SU-DHL-6 (cell line): ENCODE measurements around the gene CUBN.

Source experiments
- H2AFZ ChIP-seq: fragments of 200-600 bp; sonication (generic); 2 replicates; pipeline ENCODE4 v1.6.1; 2014; ENCODE audit warnings: low read depth, mild to moderate bottlenecking, moderate library complexity, mixed read lengths, antibody characterized with exemption, low read length; ENCODE audit not compliant: severe bottlenecking
- H3F3A ChIP-seq: fragments of 200-600 bp; shearing (Covaris generic); 2 replicates; pipeline ENCODE4 v1.6.0; 2016; ENCODE audit warnings: antibody characterized with exemption, mild to moderate bottlenecking; ENCODE audit not compliant: insufficient read depth
- H3K27ac ChIP-seq: fragments of 200-600 bp; sonication (generic); 2 replicates; pipeline ENCODE4 v1.5.1; 2016; ENCODE audit warnings: low read depth, mild to moderate bottlenecking, low read length, moderate library complexity, mixed read lengths
- H3K27me3 ChIP-seq: fragments of 200-600 bp; sonication (generic), shearing (Covaris generic); 2 replicates; pipeline ENCODE4 v1.6.0; 2014; ENCODE audit warnings: mild to moderate bottlenecking, low read length
- H3K36me3 ChIP-seq: fragments of 200-600 bp; sonication (generic); 2 replicates; pipeline ENCODE4 v1.6.1; 2014; ENCODE audit warnings: mild to moderate bottlenecking, low read length, mixed read lengths
- H3K4me2 ChIP-seq: fragments of 300-600, 200-600 bp; shearing (Covaris generic), sonication (generic); 2 replicates; pipeline ENCODE4 v1.6.0; 2014; ENCODE audit warnings: low read length, low read depth, mild to moderate bottlenecking; ENCODE audit not compliant: poor library complexity, severe bottlenecking
- H3K4me3 ChIP-seq: fragments of 200-600 bp; sonication (generic); 2 replicates; pipeline ENCODE4 v1.5.1; 2014; ENCODE audit warnings: antibody characterized with exemption, low read length, mild to moderate bottlenecking, mixed read lengths; ENCODE audit not compliant: insufficient read depth, poor library complexity, severe bottlenecking
- H3K79me2 ChIP-seq: fragments of 200-600 bp; sonication (generic); 2 replicates; pipeline ENCODE4 v1.6.1; 2014; ENCODE audit warnings: mild to moderate bottlenecking, low read length, moderate library complexity; ENCODE audit not compliant: insufficient read depth
- H3K9ac ChIP-seq: fragments of 200-600 bp; sonication (generic); 2 replicates; pipeline ENCODE4 v1.7.0; 2014; ENCODE audit warnings: mild to moderate bottlenecking, low read length
- H3K9me2 ChIP-seq: fragments of 200-600 bp; sonication (generic); replicated peaks from 2 replicates; pipeline ENCODE4 v1.6.1; 2014; ENCODE audit warnings: low read length; ENCODE audit not compliant: insufficient read depth
- H3K9me3 ChIP-seq: fragments of 200-600 bp; sonication (generic); 2 replicates; pipeline ENCODE4 v1.6.1; 2014; ENCODE audit warnings: low read length, mixed read lengths; ENCODE audit not compliant: insufficient read depth
- H4K20me1 ChIP-seq: fragments of 200-600 bp; sonication (generic); 2 replicates; pipeline ENCODE4 v1.6.1; 2014; ENCODE audit warnings: low read depth, mild to moderate bottlenecking, antibody characterized with exemption, low read length, moderate library complexity, mixed read lengths
- EZH2phosphoT487 ChIP-seq: fragments of 200-600 bp; sonication (generic), shearing (Covaris generic); conservative IDR thresholded peaks from 2 replicates; pipeline ENCODE4 v1.6.1; 2018; ENCODE audit warnings: mild to moderate bottlenecking, antibody characterized with exemption, low read length, moderate library complexity, mixed read lengths
- TF ChIP-seq, protein P1 (sequence below): fragments of 200-600 bp; sonication (generic); IDR thresholded peaks from one replicate; pipeline ENCODE4 v1.5.1; 2017; ENCODE audit warnings: antibody characterized with exemption, mild to moderate bottlenecking, low read length, moderate library complexity; ENCODE audit not compliant: insufficient read depth, poor library complexity, severe bottlenecking

The CUBN gene

DNA sequence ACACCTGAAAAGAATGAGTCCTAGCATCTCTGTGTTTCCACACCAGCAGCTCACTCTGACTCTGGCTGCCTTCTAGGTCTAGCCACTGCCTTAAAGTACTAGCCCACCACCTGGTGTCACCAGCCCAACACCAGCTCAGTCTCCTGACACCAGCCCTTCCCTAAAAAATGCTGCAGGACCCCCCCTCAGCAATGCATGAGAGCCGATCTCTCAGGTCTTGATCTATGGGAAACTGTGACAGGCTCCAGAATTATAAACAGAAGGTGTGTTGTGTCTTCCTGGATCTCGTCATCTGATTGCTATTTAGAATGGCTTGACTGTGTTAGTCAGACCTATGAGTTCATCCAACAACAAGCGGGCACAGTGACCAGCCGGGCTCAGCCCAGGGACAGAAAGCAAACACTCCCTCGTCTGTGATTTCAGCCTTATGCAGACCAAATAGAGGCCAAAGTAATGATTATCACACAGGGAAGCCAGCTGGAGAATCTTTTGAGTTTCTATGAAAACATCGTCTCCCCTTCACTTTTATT is 66.6 kb downstream of the CUBN start:
- no peak overlapping the region for H3K27ac ChIP-seq

DNA sequence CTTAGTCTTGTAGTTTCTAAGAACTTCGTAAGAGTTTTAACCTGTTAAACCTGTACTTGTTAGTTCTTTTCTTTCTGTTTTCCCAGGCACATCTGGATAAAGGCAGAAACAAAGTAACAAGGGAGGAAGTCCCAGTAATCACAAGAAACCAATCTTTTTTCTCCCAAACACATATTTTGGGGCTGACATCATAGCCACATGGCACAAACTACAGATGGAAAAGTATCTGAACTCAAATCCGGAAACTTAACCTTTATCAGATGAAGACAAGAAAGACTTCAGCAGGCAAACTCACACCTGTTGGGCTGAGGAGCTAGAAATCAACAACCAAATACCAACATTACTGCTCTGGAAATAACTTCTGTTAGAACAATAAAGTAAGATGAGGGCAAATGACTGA is 67.1 kb downstream of the CUBN start:
- H3K9me3 ChIP-seq = no peaks in the 10 kb centered on the region
- no peak overlapping the region for H3K4me3 ChIP-seq
- no peak overlapping the region for H2AFZ ChIP-seq
- H3F3A ChIP-seq = no peaks in the 10 kb centered on the region
- H3K9ac ChIP-seq = no peak overlapping the region
- H3K9me2 ChIP-seq = no peaks in the 10 kb centered on the region
- no peaks in the 10 kb centered on the region for H3K36me3 ChIP-seq
- H3K79me2 ChIP-seq = no peaks in the 10 kb centered on the region
- no peaks in the 10 kb centered on the region for H3K27me3 ChIP-seq
- no peak overlapping the region for H3K27ac ChIP-seq
- H4K20me1 ChIP-seq = no peaks in the 10 kb centered on the region
- no peak for TF ChIP-seq EZH2phosphoT487
- TF ChIP-seq, protein P1, sequence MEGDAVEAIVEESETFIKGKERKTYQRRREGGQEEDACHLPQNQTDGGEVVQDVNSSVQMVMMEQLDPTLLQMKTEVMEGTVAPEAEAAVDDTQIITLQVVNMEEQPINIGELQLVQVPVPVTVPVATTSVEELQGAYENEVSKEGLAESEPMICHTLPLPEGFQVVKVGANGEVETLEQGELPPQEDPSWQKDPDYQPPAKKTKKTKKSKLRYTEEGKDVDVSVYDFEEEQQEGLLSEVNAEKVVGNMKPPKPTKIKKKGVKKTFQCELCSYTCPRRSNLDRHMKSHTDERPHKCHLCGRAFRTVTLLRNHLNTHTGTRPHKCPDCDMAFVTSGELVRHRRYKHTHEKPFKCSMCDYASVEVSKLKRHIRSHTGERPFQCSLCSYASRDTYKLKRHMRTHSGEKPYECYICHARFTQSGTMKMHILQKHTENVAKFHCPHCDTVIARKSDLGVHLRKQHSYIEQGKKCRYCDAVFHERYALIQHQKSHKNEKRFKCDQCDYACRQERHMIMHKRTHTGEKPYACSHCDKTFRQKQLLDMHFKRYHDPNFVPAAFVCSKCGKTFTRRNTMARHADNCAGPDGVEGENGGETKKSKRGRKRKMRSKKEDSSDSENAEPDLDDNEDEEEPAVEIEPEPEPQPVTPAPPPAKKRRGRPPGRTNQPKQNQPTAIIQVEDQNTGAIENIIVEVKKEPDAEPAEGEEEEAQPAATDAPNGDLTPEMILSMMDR = no peak
- H3K4me2 ChIP-seq = no peak overlapping the region

More for the DNA sequence above, 66.6 kb downstream of the CUBN start:
- Histone ChIP-seq H3K27me3 (no peaks in the 10 kb centered on the region), H2AFZ (no peak overlapping the region), H3K9me2 (no peaks in the 10 kb centered on the region), H3K9me3 (no peaks in the 10 kb centered on the region), H3K4me2 (no peak overlapping the region), H3F3A (no peaks in the 10 kb centered on the region), H3K4me3 (no peak overlapping the region), H3K9ac (no peak overlapping the region), H4K20me1 (no peaks in the 10 kb centered on the region), H3K79me2 (no peaks in the 10 kb centered on the region), H3K36me3 (no peaks in the 10 kb centered on the region)
- no peak for TF ChIP-seq EZH2phosphoT487
- TF ChIP-seq, protein P1 = no peak

DNA sequence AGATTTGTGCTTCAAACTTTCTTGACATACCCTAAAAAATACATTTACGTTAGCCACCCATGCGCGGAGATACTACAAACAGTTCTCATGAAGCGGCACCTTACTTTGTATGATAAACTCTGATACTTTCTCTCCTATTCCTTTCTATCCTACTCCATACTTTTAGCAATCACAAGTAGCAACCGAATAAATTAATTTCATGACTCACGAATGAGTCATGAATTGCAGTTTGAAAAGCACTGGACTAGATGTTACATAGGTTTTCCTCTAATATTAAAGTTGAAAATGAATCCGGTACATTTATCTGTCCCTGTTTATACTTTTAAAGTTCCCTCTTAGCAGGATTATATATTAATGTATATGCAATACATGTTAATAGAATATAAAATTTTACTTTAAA is 67.6 kb downstream of the CUBN start:
- Histone ChIP-seq H3K36me3 (no peaks in the 10 kb centered on the region), H3K9me3 (no peaks in the 10 kb centered on the region), H3K79me2 (no peaks in the 10 kb centered on the region), H3K4me3 (no peak overlapping the region), H3K9me2 (no peaks in the 10 kb centered on the region), H3F3A (no peaks in the 10 kb centered on the region), H4K20me1 (no peaks in the 10 kb centered on the region), H2AFZ (no peak overlapping the region), H3K4me2 (no peak overlapping the region), H3K9ac (no peak overlapping the region), H3K27me3 (no peaks in the 10 kb centered on the region), H3K27ac (no peak overlapping the region)
- no peak for TF ChIP-seq EZH2phosphoT487
- TF ChIP-seq, protein P1 = no peak
